ENCODE data around the gene BAZ1A.

The BAZ1A gene

GRCh38 chr14:34711796-34712712 lies 163.1 kb downstream of the BAZ1A start:
- no peak for TF ChIP-seq ZFX (IDR thresholded peaks at IDR 0.05)
- no peak for TF ChIP-seq CTCF (conservative IDR thresholded peaks at IDR 0.05)
- no peak overlapping the region for H3K27ac ChIP-seq

- TF ChIP-seq CTCF (conservative IDR thresholded peaks at IDR 0.05) (no peak), ZFX (IDR thresholded peaks at IDR 0.05) (no peak)
- no peak overlapping the region for H3K27ac ChIP-seq
These were observed 164.0 kb downstream of the BAZ1A start for GRCh38 chr14:34711169-34711568.

GRCh38 chr14:34710744-34711143 lies 164.4 kb downstream of the BAZ1A start:
- no peak overlapping the region for H3K27ac ChIP-seq
- TF ChIP-seq ZFX (IDR thresholded peaks at IDR 0.05) (no peak), CTCF (conservative IDR thresholded peaks at IDR 0.05) (no peak)

GRCh38 chr14:34710006-34710405 lies 165.2 kb downstream of the BAZ1A start:
- H3K27ac ChIP-seq: no peak overlapping the region
- TF ChIP-seq ZFX (IDR thresholded peaks at IDR 0.05): no peak
- TF ChIP-seq CTCF (conservative IDR thresholded peaks at IDR 0.05): no peak

GRCh38 chr14:34707722-34708121 lies 167.4 kb downstream of the BAZ1A start:
- no peak overlapping the region for H3K27ac ChIP-seq
- TF ChIP-seq CTCF (conservative IDR thresholded peaks at IDR 0.05): no peak
- no peak for TF ChIP-seq ZFX (IDR thresholded peaks at IDR 0.05)

Measured in C4-2B (cell line).